Ammon's horn (tissue), 1 donor: Measurements from ENCODE around the gene TMC1.
"Not testable (repeated sequence)": the region's sequence is repeated elsewhere in the genome, so short reads cannot be mapped to it uniquely, and the experiment has no call there.

Experiments used
- DNase-seq: peaks from one replicate; pipeline ENCODE4 v3.0.0-alpha.2; 2016; ENCODE audit warnings: low spot score

TMC1 gene

DNA sequence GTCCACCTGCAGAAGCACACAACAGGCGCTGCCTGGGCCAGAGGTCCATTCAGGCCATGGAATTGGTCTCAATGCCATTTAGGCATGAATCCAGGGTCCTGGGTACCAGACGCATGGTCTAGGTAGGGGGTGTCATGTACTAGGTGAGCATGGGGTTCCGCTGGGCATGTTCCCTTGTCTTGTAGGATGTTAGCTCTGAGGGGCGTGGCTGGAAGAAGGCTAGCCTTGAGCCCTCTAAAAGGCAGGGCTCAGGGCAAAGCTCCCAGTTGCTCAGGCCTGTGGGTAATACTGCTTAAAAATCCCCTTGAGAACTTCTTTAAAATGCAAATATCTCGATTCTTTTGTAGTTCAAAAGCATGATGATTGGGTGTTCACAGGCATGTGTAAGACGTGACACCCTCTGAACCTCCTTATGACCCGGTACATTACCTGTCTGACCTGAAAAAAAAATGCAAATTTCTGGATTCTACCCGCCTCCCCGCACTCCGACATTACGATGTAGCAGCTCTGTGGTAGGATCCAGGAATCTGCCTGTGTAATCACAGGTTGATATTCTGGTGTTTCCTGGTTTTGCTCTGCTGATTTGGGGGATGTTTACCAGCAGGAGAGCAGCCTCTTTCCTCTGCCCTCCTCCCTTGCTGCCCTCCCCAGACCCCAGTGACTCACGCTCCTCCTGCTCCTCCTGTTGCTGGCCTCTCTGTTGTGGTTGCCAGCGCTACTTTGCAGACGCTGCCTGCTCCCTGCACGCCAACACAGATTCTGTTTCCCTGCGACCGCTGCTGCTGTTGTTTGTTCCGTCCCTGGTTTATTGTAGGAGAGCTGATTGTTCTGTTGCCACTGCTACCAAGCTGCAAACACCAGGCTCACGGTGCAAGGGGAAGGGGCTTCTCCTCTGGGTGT lies 5.7 kb downstream of the TMC1 start:
- DNase-seq, result peak; percentile 91

DNA sequence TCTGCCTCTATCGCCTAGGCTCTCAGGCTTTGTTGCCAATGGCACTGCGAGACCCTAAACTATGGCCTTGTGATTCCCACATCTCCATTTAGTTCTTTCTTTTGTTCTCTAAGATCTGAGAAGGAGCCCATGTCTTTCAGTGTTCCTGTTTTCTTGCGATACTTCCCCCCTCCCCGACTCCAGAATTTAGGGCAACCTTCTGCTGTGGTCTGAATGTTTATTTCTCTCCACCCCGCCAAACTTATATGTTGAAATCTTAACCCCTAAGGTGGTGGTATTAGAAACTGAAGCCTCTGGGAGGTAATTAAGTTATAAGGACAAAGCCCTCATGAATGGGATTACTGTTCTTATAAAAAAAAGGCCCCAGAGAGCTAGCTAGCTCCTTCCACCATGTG lies 6.4 kb downstream of the TMC1 start:
- DNase-seq, result no peak

DNA sequence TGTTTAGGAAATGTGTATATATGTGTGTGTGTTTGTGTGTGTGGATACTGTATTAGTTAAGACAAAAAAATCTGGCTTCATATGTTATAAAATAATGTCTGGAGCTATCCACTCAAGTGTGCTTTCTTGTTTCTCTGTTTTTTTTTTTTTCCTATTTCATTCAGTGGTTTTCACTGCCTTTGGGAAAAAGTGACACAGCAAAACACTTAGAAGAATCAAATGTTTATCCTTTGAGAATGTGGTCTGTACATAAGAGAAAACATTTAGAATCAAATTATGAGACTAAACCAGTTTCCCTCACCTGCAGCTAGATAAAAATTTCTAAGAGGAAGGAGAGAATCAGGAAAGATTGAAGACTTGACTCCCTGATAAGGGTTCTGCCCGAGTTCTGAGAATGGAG lies 8.1 kb downstream of the TMC1 start:
- DNase-seq, result no peak

DNA sequence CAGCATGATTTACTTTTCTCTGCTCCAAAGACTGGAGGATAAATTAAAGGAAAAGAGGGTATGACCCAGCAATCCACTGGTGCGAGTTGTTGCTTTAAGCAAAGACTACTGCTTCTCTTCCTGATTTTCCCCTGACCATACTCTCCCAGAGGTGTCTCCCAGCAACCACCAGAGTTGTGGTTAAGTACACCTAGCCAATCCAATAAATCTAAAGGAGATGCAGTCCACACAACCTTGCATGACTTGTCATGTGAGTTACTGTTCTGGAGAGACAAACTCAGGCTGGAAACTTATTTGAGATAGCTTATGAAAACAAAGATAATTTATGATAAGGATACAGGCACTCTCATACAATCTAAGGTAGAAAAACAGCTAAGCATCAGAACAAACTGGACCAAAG lies 11.9 kb downstream of the TMC1 start:
- no peak for DNase-seq

DNA sequence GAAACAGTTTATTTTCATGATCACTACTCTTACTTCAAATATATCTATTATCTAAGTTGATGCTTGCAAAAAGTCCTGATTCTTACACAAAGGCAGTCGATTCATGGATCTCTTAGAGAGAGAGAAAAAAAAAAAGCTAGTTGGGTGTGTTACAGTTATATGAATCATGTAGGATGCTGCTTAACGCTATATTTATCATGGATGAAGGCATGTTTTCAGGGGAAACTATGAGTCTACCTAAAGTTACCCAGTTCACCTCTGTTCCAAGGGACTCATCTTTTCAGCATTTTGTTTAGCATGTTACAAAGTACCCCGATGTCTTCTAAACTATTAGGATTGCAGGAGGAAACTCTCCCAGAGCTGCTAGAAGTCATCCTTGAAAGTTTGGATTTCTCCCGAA lies 13.5 kb downstream of the TMC1 start:
- DNase-seq, result no peak

DNA sequence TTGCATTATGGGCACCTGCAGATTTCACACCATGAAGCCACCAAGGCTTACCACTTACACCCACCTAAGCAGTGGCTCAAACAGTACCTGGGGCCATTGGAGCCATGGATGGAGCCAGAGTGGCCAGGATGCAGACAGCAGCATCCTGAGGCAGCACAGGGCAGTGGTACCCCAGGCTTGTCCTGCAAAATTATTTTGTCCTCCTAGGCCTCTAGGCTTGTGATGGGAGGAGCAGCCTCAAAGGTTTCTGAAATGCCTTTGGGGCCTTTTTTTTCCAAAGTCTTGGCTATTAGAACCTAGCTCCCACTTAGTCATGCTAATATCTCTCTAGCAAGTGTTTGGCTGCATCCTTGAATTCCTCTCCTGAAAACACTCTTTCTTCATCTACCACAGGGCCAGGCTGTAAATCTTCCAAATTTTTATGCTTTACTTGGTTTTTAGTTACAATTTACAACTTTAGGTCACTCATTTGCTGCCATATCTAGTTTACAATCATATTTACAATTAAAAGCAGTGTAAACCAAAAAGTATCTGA lies 15.7 kb downstream of the TMC1 start:
- DNase-seq, result no peak

DNA sequence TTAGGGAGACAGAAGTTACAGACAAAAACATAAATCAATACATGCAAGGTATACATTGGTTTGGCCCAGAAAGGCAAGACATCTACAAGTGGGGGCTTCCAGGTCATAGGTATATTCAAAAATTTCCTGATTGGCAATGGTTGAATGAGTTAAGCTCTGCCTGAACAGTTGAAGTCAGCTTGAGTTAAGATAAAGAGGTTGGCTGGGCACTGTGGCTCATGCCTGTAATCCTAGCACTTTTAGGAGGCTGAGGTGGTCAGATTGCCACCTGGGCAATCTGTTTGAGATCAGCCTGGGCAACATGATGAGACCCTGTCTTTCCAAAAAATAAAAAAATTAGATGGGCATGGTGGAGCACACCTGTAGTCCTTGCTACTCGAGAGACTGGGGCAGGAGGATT lies 16.3 kb downstream of the TMC1 start:
- no peak for DNase-seq

DNA sequence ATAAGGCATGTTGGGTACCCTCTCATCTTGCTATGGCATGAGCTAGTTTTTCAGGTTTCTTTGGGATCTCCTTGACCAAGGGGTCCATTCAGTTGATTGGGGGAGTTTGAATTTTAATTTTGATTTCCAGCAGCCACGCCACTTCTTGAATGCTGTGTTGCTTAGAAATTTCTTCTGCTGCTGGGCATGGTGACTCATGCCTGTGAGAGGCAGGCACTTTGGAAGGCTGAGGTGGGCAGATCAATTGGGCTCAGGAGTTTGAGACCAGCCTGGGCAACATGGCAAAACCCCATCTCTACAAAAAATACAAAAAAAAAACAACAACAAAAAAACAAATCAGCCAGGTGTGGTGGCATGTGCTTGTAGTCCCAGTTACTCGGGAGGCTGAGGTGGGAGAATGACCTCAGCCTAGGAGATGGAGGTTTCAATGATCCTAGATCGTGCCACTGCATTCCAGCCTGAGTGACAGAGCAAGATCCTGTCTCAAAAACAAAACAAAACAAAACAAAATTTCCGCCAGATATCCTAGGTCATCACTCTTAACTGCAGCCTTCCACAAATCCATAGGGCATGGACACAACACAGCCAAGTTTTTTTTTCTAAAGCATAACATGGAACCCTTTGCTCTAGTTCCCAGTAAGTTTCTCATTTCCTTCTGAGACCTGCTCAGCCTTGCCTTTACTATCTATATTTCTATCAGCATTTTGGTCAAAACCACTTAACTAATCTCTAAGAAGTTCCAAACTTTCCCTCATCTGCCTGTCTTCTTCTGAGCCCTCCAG lies 17.7 kb downstream of the TMC1 start:
- DNase-seq, result no peak

DNA sequence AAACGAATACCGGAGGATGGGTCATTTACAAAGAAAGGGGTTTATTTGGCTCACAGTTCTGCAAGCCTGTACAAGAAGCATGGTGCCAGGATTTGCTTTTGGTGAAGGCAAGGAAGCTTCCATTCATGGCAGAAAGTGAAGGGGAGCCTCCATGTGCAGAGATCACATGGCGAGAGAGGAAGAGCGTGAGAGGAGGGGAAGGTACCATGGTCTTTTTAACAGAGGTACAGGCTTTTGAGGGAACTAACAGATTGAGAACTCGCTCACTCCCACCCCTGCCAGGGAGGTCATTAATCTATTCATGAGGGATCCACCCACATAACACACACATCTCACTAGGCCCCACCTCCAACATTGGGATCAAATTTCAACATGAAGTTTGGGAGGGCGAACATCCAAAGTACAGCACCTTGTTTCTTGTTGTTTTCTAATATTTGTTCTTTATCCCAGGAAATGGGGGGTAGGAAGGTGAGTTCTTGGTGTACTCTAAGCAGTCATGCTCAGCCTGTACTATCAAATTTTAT lies 18.5 kb downstream of the TMC1 start:
- DNase-seq, result no peak

DNA sequence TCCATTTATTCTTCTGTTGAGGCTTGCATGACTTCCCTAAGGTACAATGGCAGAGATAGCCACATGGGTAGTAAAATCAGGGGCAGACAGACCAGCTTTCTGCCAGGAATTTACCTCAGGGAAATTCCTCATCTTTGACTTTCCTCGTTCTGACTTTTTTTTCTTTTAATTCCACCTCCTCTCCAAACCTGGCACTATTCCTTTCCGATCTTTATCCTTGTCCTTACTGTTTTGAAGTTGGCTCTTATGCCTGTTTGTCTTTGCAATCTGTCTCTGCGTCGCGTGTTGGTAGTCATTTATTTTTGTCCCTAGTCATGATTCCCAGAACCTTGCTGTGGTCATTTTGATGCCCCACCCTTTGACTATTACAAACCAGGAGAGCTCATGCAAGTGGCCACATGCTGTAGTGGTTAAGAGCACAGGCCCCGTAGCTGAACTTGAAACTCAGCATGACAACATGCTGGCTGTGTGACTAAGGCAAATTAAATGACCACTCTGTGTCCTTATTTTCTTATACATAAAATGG lies 19.0 kb downstream of the TMC1 start:
- DNase-seq, result no peak

DNA sequence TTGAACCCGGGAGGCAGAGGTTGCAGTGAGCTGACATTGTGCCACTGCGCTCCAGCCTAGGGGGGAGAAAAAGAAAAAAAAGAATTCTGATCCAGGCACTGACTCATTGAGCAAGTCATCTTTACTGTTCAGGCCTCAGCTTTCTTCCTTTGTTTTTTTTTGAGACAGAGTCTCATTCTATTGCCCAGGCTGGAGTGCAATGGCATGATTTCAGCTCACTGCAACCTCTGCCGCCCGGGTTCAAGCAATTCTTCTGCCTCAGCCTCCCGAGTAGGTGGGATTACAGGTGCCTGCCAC lies 21.1 kb downstream of the TMC1 start:
- DNase-seq, result not testable (repeated sequence)

DNA sequence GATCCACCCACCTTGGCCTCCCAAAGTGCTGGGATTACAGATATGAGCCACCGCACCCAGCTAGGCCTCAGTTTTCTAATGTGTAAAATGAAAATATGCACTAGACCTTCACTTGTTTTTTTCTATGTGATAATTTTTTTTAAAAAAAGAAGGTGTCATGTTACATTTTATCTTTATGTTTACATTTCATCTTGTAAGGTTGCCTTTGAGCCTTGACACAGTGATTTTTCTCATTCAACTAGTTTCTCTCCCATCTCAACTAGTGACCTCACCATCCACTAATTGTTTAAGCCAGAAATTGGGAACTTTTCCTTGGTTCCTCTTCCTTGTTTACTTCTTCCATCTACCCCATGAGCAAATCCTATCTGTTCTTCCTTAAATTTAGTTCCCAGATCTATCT lies 21.5 kb downstream of the TMC1 start:
- no peak for DNase-seq

DNA sequence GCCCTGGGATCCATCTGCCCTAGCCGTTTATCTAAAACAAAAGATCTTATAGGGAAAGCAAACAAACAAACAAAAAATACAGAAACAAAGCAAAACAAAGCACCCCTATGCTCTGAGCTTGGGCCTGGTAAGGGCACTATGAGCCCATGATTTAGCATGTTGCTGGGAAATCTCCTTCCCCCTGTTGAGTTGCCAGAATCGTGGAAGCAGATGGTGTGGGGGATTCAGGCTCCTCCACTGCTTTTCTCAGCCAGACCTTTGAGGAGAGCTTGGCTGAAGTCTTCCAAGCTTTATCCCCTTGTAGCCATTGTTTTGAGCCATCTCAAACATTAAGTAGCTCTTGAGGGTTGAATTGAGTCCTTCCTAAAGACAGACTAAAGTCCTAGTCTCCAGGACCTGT lies 29.9 kb downstream of the TMC1 start:
- DNase-seq, result no peak

DNA sequence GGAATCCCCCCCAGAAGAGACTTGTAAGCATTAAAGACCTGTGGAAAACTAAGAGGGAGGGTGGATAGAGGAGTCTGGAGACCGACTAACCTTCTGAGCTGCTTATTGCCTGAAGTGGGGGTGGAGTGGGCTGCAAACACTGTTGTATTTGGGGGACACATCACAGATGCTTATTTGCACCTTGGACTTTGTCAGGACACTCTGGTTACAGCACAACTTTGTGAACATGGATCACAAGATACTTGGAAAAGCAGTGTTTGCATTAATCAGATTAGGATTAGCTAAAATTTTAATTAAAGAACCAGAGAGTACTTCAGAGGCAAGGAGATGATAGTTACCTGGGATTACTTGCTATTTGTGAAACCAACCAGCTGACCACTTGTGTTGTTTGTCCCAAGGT lies 30.9 kb downstream of the TMC1 start:
- no peak for DNase-seq

DNA sequence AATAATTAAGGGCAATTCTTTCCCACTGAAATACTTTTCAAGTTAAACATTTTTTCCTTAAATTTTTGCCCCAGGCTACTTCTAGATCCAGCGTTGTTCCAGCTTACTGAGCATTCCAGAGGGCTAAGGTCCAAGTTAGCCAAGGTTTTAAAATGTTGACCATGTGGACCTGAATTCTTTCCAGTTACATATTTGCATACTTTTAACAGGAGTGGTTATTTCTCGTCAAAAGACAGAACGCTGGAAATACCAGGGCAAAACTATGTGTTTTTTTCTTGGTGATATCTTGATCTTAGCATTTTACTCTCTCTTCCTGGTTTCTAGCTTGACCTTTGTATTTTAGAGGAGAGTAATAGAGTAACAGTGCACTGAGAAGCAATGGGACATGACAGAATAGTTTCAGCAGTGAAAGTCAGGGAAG lies 32.8 kb downstream of the TMC1 start:
- no peak for DNase-seq

DNA sequence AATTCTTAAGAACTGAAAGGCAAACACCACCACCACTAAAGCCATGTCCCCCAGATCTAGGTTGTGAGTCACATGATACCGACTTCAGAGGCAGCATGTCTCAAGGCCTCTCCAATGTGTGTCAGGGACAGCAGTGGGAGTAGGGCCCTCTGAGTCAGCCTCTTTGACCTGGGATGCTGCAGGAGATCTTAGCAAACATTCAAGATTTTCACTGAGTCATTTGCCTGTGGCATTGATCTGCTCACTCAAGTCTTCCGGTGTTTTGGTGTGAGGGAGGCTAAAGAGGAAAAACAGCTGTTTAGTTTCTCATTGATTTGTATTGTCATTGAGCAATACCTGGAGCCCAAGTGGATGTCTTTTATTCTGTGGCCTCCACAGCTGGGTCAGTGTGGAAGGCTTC lies 36.1 kb downstream of the TMC1 start:
- DNase-seq, result no peak

DNA sequence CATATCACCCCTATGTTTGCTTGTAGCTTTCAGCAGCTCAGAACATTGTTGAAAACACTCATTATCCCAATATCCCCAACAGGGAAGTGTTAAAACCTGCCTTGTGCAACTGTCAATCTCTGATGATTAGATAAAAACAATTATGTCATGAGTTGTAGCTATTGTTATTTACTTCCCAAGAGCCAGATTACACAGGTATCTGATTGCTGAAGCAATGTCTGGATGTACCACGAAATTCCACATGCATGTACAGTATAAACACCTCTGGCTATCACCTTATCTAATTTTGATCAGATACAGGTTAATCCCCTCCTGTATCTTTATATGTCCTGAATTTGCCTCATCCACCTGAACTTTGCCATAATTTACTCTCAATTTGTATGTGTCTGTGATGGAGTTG lies 38.7 kb downstream of the TMC1 start:
- DNase-seq, result no peak

DNA sequence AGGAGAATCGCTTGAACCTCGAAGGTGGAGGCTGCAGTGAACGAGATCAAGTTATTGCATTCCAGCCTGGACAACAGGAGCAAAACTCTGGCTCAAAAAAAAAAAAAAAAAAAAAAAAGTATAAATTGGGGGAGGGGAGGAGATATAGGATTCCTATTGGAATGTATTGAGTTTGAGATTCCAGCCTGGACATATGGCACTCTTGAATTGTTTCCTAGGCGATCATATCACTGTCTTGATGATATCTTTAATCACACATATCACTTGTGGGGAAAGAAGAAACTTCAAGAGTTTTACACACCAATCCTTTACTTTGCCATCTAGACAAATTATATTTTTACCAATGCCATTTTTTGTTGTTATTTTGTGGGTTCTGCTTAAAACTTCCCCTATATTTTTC lies 42.4 kb downstream of the TMC1 start:
- no peak for DNase-seq

DNA sequence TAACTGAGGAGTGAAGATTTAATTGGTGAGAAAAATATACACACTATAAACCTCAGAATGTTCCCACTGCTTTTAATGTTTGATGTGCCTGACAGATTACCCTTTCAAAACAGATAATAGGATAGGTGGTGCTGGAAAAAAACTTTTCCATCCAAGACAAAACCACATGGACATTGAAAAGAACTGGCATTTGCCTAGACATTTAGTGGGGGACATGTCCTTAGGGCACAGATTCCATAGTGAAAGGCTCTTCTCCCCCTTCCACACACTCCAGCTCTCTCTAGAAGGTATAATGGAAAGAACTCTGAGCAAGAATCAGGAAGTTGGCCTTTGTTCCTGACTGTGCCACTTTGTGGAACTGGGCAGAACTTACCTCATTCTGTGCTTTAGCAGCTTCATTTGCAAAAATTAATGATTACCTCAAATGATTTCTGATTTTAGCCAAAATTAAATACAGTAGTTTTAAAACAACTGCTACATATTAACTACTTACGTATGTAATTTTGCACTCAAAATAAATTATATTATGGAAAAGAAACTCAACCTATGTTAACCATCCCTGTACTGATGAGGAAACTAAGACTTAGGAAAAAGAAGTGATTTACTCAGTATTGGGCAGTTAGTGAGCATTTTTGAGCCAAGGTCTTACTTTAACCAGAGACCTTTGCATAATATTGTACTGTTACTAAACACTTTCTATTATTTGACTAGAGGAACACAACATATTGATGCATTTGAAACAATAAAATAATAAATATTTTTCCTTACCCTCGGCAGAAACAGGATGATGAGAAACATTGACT lies 43.3 kb downstream of the TMC1 start:
- DNase-seq, result no peak

DNA sequence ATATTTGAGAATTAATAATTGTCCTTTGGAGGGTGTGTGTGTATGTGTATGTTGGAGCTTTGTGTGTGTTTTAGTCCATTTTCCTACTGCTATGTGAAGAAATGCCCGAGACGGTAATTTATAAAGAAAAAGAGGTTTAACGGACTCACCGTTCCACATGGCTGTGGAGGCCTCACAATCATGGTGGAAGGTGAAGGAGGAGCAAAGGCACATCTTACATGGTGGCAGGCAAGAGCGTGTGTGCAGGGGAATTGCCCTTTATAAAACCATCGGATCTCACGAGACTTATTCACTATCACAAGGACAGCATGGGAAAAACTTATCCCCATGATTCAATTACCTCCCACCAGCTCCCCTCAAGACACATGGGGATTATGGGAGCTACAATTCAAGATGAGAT lies 44.1 kb downstream of the TMC1 start:
- no peak for DNase-seq

DNA sequence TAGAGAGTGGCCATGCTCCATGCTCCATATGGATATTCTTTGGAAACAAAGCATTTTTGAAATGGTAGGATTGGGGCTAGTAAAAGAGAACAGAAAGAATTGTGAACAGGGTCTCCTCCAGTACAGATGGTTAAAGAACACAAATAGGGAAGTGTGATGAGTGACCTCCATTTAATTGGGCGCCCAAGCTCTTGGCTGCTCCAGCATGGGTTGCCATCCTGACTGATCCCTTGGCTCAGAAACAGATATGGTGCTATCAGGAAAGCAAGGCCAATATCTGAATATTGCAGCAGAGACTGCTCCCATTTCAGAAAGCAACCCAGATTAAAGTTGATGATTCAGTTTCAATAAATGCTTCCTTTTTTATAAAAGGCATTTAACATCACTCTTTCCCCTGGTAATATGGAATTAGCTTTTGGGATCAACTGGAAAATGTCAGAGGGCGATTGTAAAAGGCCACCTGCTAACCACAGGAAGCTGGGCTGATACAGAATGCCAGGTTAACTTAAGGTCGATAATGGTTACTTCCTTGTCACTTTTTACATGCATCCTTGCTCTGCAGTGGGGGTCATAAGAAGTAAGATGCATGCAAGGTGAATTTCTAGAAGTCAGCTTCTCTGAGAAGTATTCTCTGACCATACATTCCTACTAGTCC lies 52.9 kb downstream of the TMC1 start:
- no peak for DNase-seq

DNA sequence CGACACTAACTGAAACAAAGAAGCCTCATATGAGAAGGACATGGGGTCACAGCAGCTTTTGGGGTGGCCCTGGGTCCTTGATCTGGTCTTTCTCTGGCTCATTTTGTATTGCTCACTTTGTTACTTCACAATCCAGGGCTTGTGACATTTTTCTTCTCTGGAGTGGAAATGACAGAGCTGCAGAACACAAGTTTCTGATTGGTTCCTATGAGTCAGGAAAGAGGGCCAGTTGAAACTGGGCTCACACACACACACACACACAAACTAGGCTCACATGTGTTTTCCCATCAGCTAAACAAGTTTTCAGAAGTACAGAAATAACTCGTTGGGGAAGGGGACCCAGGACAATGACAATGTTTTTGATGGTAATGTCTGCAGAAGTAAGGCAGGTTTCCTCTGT lies 54.3 kb downstream of the TMC1 start:
- DNase-seq, result no peak
